ACC112 (cell line): Measurements from ENCODE around the gene MCHR1.

Experiments used
- H2AFZ ChIP-seq: fragments of 200-600 bp; sonication (generic); one replicate; pipeline ENCODE4 v1.6.0; 2017; ENCODE audit warnings: antibody characterized with exemption, low read length; ENCODE audit not compliant: unreplicated experiment
- H3K27ac ChIP-seq: fragments of 200-600 bp; sonication (generic); 2 replicates; pipeline ENCODE4 v1.5.1; 2014; ENCODE audit warnings: low read depth, mild to moderate bottlenecking, antibody characterized with exemption, low read length, moderate library complexity
- H3K27me3 ChIP-seq: fragments of 200-600 bp; sonication (generic); 2 replicates; pipeline ENCODE4 v1.6.1; 2014; ENCODE audit warnings: mild to moderate bottlenecking, antibody characterized with exemption, low read length, moderate library complexity, mixed read lengths; ENCODE audit not compliant: insufficient read depth
- H3K36me3 ChIP-seq: fragments of 200-600 bp; sonication (generic); 2 replicates; pipeline ENCODE4 v1.6.1; 2016; ENCODE audit warnings: mild to moderate bottlenecking, antibody characterized with exemption, low read length, moderate library complexity, mixed read lengths; ENCODE audit not compliant: insufficient read depth
- H3K4me1 ChIP-seq: fragments of 200-600 bp; sonication (generic); one replicate; pipeline ENCODE4 v1.6.1; 2016; ENCODE audit warnings: low read length, mixed read lengths; ENCODE audit not compliant: insufficient read depth, unreplicated experiment, control insufficient read depth
- H3K4me3 ChIP-seq: fragments of 200-600 bp; sonication (generic); 2 replicates; pipeline ENCODE4 v1.5.1; 2014; ENCODE audit warnings: mild to moderate bottlenecking, low read depth, low read length
- H3K79me2 ChIP-seq: fragments of 200-600 bp; sonication (generic); one replicate; pipeline ENCODE4 v1.6.0; 2016; ENCODE audit warnings: low read length; ENCODE audit not compliant: control insufficient read depth, unreplicated experiment, insufficient read depth

MCHR1 gene

GRCh38 chr22:40659166-40659565, 20.1 kb upstream of the MCHR1 start:
- H3K79me2 ChIP-seq = no peaks in the 10 kb centered on the region
- H3K36me3 ChIP-seq = no peaks in the 10 kb centered on the region

GRCh38 chr22:40660730-40661129, 18.6 kb upstream of the MCHR1 start:
- H3K27me3 ChIP-seq = no peaks in the 10 kb centered on the region
- no peaks in the 10 kb centered on the region for H3K36me3 ChIP-seq
- H3K4me1 ChIP-seq = no peaks in the 10 kb centered on the region
- H3K27ac ChIP-seq = no peak overlapping the region
- H3K79me2 ChIP-seq = no peaks in the 10 kb centered on the region
- no peak overlapping the region for H3K4me3 ChIP-seq
- no peak overlapping the region for H2AFZ ChIP-seq

More at GRCh38 chr22:40659166-40659565, 20.1 kb upstream of the MCHR1 start:
- Histone ChIP-seq H3K4me1 (peaks cover 8% of the 10 kb centered on the region), H3K27me3 (no peaks in the 10 kb centered on the region), H3K27ac (no peak overlapping the region), H3K4me3 (no peak overlapping the region), H2AFZ (no peak overlapping the region)

DNA sequence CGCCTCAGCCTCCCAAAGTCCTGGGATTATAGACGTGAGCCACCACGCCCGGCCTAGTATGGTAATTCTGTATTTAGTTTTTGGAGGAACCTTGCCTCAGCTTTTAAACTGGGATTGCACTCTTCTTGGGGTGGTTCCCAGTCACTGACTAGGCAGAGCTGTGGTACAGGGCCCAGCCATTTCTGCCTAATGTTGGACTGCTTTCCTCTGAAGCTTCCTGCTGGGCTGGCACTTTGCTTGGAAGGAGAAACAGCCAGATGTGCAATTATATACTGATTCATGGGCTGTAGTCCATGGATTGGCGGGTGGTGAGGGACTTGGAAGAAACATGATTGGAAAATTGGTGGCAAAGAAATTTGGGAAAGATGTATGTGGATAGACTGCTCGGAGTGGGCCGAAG, 17.6 kb upstream of the MCHR1 start:
- no peaks in the 10 kb centered on the region for H3K79me2 ChIP-seq
- no peaks in the 10 kb centered on the region for H3K4me1 ChIP-seq
- no peaks in the 10 kb centered on the region for H3K27me3 ChIP-seq
- H3K4me3 ChIP-seq = no peak overlapping the region
- no peak overlapping the region for H2AFZ ChIP-seq
- no peaks in the 10 kb centered on the region for H3K36me3 ChIP-seq
- H3K27ac ChIP-seq = no peak overlapping the region

GRCh38 chr22:40665312-40665711, 14.0 kb upstream of the MCHR1 start:
- no peak overlapping the region for H3K4me3 ChIP-seq
- no peaks in the 10 kb centered on the region for H3K36me3 ChIP-seq
- H2AFZ ChIP-seq = no peak overlapping the region
- no peaks in the 10 kb centered on the region for H3K79me2 ChIP-seq
- H3K27me3 ChIP-seq = no peaks in the 10 kb centered on the region
- H3K4me1 ChIP-seq = no peaks in the 10 kb centered on the region
- peak overlapping the region; percentile 4; the same call in 1 of the 2 replicates for H3K27ac ChIP-seq

DNA sequence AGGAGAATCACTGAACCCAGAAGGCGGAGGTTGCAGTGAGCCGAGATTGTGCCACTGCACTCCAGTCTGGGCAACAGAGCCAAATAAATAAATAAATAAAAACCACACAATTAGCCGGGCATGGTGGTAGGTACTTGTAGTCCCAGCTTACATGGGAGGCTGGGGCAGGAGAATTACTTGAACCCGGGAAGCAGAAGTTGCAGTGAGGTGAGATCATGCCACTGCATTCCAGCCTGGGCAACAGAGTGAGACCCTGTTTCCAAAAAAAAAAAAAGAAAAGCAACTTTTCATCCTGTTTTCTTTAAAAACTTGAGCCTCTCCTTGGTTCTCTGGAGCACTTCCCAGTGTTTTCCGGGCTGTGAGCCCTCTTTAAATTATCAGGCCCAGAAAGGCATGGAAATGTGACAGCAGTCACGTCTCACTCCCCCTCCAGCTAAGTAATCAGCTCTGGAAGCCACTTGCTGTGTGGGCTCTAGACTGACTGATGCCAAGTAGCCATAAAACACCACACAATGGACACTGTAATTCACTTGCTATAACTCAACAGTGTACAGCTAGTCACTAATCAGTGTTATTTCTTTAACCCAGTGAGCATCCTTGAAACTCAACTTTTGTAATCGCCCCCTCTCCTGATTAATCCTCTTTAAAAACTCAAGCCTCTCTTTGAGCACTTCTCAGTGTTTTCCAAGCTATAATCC, 13.0 kb upstream of the MCHR1 start:
- no peaks in the 10 kb centered on the region for H3K27me3 ChIP-seq
- H3K27ac ChIP-seq = no peak overlapping the region
- no peaks in the 10 kb centered on the region for H3K79me2 ChIP-seq
- H3K36me3 ChIP-seq = no peaks in the 10 kb centered on the region
- H3K4me1 ChIP-seq = no peaks in the 10 kb centered on the region
- no peak overlapping the region for H2AFZ ChIP-seq
- no peak overlapping the region for H3K4me3 ChIP-seq

- Histone ChIP-seq H3K36me3 (no peaks in the 10 kb centered on the region), H3K27me3 (no peaks in the 10 kb centered on the region), H3K27ac (no peak overlapping the region), H3K4me1 (no peaks in the 10 kb centered on the region), H3K4me3 (no peak overlapping the region), H2AFZ (no peak overlapping the region), H3K79me2 (no peaks in the 10 kb centered on the region)
Measured at GRCh38 chr22:40668611-40669411, 10.5 kb upstream of the MCHR1 start.

- H3K27ac ChIP-seq = no peak overlapping the region
Measured at GRCh38 chr22:40670058-40670457, 9.2 kb upstream of the MCHR1 start.

GRCh38 chr22:40671369-40671768, 7.9 kb upstream of the MCHR1 start:
- Histone ChIP-seq H3K27me3 (no peaks in the 10 kb centered on the region), H3K79me2 (no peaks in the 10 kb centered on the region), H3K36me3 (no peaks in the 10 kb centered on the region), H2AFZ (no peak overlapping the region), H3K4me1 (no peaks in the 10 kb centered on the region), H3K4me3 (no peak overlapping the region), H3K27ac (no peak overlapping the region)

More at GRCh38 chr22:40670058-40670457, 9.2 kb upstream of the MCHR1 start:
- Histone ChIP-seq H3K79me2 (no peaks in the 10 kb centered on the region), H2AFZ (no peak overlapping the region), H3K36me3 (no peaks in the 10 kb centered on the region), H3K4me3 (no peak overlapping the region), H3K27me3 (no peaks in the 10 kb centered on the region), H3K4me1 (no peaks in the 10 kb centered on the region)

DNA sequence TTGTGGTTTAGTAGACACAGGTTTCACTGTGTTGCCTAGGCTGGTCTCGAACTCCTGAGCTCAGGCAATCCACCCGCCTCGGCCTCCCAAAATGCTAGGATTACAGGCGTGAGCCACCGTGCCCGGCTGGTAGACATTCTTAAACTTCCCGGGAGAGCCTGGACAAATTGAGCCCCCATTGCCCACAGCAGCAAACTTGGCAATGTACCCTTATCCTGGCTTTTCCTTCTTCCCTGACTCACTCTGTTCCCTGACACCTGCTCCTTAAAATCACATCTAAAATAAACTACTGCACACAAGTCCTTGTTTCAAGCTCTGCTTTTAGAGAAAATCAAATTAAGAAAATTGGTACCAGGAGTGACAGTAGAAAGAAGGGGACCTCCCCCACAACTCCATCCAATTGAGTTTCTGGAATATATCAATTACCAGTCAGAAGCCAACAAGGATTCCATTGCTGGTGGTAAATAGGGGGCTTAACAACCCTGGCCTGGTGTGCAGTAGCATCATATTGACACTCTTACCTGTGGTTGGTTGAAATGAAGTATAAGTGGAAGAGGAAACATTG, 7.4 kb upstream of the MCHR1 start:
- no peak overlapping the region for H3K27ac ChIP-seq
- H3K79me2 ChIP-seq = no peaks in the 10 kb centered on the region
- no peak overlapping the region for H3K4me3 ChIP-seq
- H3K27me3 ChIP-seq = no peaks in the 10 kb centered on the region
- no peak overlapping the region for H2AFZ ChIP-seq
- no peaks in the 10 kb centered on the region for H3K4me1 ChIP-seq
- no peaks in the 10 kb centered on the region for H3K36me3 ChIP-seq

- Histone ChIP-seq H3K27me3 (no peaks in the 10 kb centered on the region), H3K79me2 (no peaks in the 10 kb centered on the region), H3K4me3 (no peak overlapping the region), H3K4me1 (no peaks in the 10 kb centered on the region), H2AFZ (no peak overlapping the region), H3K27ac (no peak overlapping the region), H3K36me3 (no peaks in the 10 kb centered on the region)
Measured at GRCh38 chr22:40673017-40673416, 6.3 kb upstream of the MCHR1 start.
